HepG2 (cell line): ENCODE measurements around the gene C21orf58. TPM values are rescaled to one million over a fixed set of nuclear protein-coding genes. Genes with fewer than 3 reads are reported as not detected.
A peak's percentile ranks its signal among the peaks of the same experiment; 100 is the strongest.

Source experiments
- ARNT2 ChIP-seq: sonication (generic); formaldehyde crosslinking; IDR thresholded peaks from 2 replicates; pipeline ENCODE4 v1.8.0; 2022; ENCODE audit warnings: mild to moderate bottlenecking, low read depth, missing genetic modification reagents, moderate library complexity
- ASH2L ChIP-seq: fragments of 300-600, 200-600 bp; sonication (generic); IDR thresholded peaks from 2 replicates; pipeline ENCODE4 v1.7.0; 2017; ENCODE audit warnings: low read depth, mild to moderate bottlenecking, moderate library complexity, mixed read lengths, low read length; ENCODE audit not compliant: insufficient read length
- HCFC1 ChIP-seq: fragments of 150-350 bp; IDR thresholded peaks from 2 replicates; pipeline ENCODE4 v1.6.1; 2014; ENCODE audit warnings: low read depth, low read length
- HMGXB3 ChIP-seq: sonication (generic); formaldehyde crosslinking; IDR thresholded peaks from 2 replicates; pipeline ENCODE4 v1.4.0; 2020; ENCODE audit warnings: missing genetic modification reagents, borderline replicate concordance
- KAT2B ChIP-seq: fragments of 150-350 bp; IDR thresholded peaks from 2 replicates; pipeline ENCODE4 v1.6.1; 2014; ENCODE audit warnings: low read depth, low read length, borderline replicate concordance
- KDM4B ChIP-seq: sonication (generic); formaldehyde crosslinking; IDR thresholded peaks from 2 replicates; pipeline ENCODE4 v1.4.0; 2020; ENCODE audit warnings: missing genetic modification reagents
- MTERF4 ChIP-seq: sonication (generic); formaldehyde crosslinking; IDR thresholded peaks from 2 replicates; pipeline ENCODE4 v1.8.0; 2023; ENCODE audit warnings: mild to moderate bottlenecking, missing genetic modification reagents
- NCOA1 ChIP-seq: sonication (generic); formaldehyde crosslinking; IDR thresholded peaks from 2 replicates; pipeline ENCODE4 v1.9.0; 2021; ENCODE audit warnings: missing genetic modification reagents
- POGK ChIP-seq: sonication (generic); formaldehyde crosslinking; conservative IDR thresholded peaks from 2 replicates; pipeline ENCODE4 v1.8.0; 2022; ENCODE audit warnings: mild to moderate bottlenecking, moderate library complexity, missing genetic modification reagents
- PRPF4 ChIP-seq: fragments of 200-400 bp; formaldehyde crosslinking; IDR thresholded peaks from 2 replicates; pipeline ENCODE4 v1.6.1; 2016; ENCODE audit warnings: low read length, low read depth; ENCODE audit not compliant: poor library complexity, severe bottlenecking
- SALL1 ChIP-seq: sonication (generic); formaldehyde crosslinking; IDR thresholded peaks from 2 replicates; pipeline ENCODE4 v1.8.0; 2022; ENCODE audit warnings: mild to moderate bottlenecking, missing genetic modification reagents
- SNAI1 ChIP-seq: sonication (generic); formaldehyde crosslinking; IDR thresholded peaks from 2 replicates; pipeline ENCODE4 v1.5.0; 2020; ENCODE audit warnings: mild to moderate bottlenecking, missing genetic modification reagents, borderline replicate concordance
- SNRNP70 ChIP-seq: fragments of 200-400 bp; formaldehyde crosslinking; IDR thresholded peaks from 2 replicates; pipeline ENCODE4 v1.6.1; 2017; ENCODE audit warnings: mild to moderate bottlenecking, low read depth, low read length, moderate library complexity
- SYNCRIP ChIP-seq: fragments of 200-400 bp; formaldehyde crosslinking; IDR thresholded peaks from 2 replicates; pipeline ENCODE4 v1.6.1; 2018; ENCODE audit warnings: mild to moderate bottlenecking, low read depth, low read length; ENCODE audit not compliant: insufficient read depth
- ZBTB21 ChIP-seq: sonication (generic); formaldehyde crosslinking; IDR thresholded peaks from 2 replicates; pipeline ENCODE4 v1.4.0; 2020; ENCODE audit warnings: missing genetic modification reagents
- ZC3H13 ChIP-seq: sonication (generic); formaldehyde crosslinking; IDR thresholded peaks from 2 replicates; pipeline ENCODE4 v1.8.1; 2023; ENCODE audit warnings: mild to moderate bottlenecking, missing genetic modification reagents, moderate library complexity
- ZNF124 ChIP-seq: sonication (generic); formaldehyde crosslinking; IDR thresholded peaks from 2 replicates; pipeline ENCODE4 v1.4.0; 2020; ENCODE audit warnings: missing genetic modification reagents
- ZNF138 ChIP-seq: sonication (generic); formaldehyde crosslinking; IDR thresholded peaks from 2 replicates; pipeline ENCODE4 v1.5.0; 2020; ENCODE audit warnings: mild to moderate bottlenecking, low read depth, missing genetic modification reagents
- ZNF207 ChIP-seq: fragments of 450-650 bp; IDR thresholded peaks from 2 replicates; pipeline ENCODE4 v1.6.1; 2016; ENCODE audit warnings: antibody characterized with exemption, borderline replicate concordance
- ZNF256 ChIP-seq: sonication (generic); formaldehyde crosslinking; conservative IDR thresholded peaks from 2 replicates; pipeline ENCODE4 v1.4.0; 2020; ENCODE audit warnings: missing genetic modification reagents
- ZNF468 ChIP-seq: sonication (generic); formaldehyde crosslinking; IDR thresholded peaks from 2 replicates; pipeline ENCODE4 v1.8.0; 2022; ENCODE audit warnings: mild to moderate bottlenecking, moderate library complexity, missing genetic modification reagents
- ZNF7 ChIP-seq: IDR thresholded peaks from 2 replicates; pipeline ENCODE4 v1.6.1; 2016; ENCODE audit warnings: missing biosample characterization, missing genetic modification reagents
- ZNF773 ChIP-seq: sonication (generic); formaldehyde crosslinking; IDR thresholded peaks from 2 replicates; pipeline ENCODE4 v1.4.0; 2020; ENCODE audit warnings: missing genetic modification reagents, borderline replicate concordance
- ZNF879 ChIP-seq: sonication (generic); formaldehyde crosslinking; IDR thresholded peaks from 2 replicates; pipeline ENCODE4 v1.8.1; 2023; ENCODE audit warnings: missing genetic modification reagents
- polyA plus RNA-seq, 8 experiments: library from polyadenylated mRNA; depleted of rRNA in 3 of 8; stranded (reverse) in 7 of 8; unstranded in 1 of 8; fragments of >200 nt; fragmentation: Illumina TruSeq in 4 of 8; extraction: Trizol in 4 of 8; gene quantifications; 2 replicates each; pipeline versions ENCODE4 v1.2.1 to v1.2.3, GENCODE V29; 2011 to 2016; ENCODE audit warnings: low read depth in 4 of 8, missing spikeins in 1 of 8, mixed read lengths in 1 of 8; ENCODE audit not compliant: insufficient read depth in 1 of 8
- total RNA-seq, 5 experiments: library from RNA; depleted of rRNA; stranded (reverse); fragments of >200 nt; fragmentation: Illumina TruSeq; extraction: Trizol; gene quantifications; 2 replicates each; pipeline ENCODE4 v1.2.3, GENCODE V29; 2016; ENCODE audit warnings: low read depth in 1 of 5

C21orf58 gene
- total and polyA plus RNA-seq, 2 of the 13 experiments (the other 11 are each of a cell fraction or from before 2014, with no cell fraction given): 3.5 to 6.8 TPM

- no peak for TF ChIP-seq ZNF124 (CRISPR knock-in tag)
- no peak for TF ChIP-seq SNRNP70
- TF ChIP-seq HCFC1: no peak
- TF ChIP-seq KAT2B: no peak
- no peak for TF ChIP-seq ZBTB21 (CRISPR knock-in tag)
- no peak for TF ChIP-seq ZNF138 (CRISPR knock-in tag)
- TF ChIP-seq ZNF879 (CRISPR knock-in tag): 0 out of 2 replicates have a peak, but pooled peaks have one; percentile 49
- TF ChIP-seq MTERF4 (CRISPR knock-in tag): 0 out of 2 replicates have a peak, but pooled peaks have one; percentile 0
- no peak for TF ChIP-seq ZNF468 (CRISPR knock-in tag)
- TF ChIP-seq SYNCRIP: no peak
- TF ChIP-seq HMGXB3: no peak
- TF ChIP-seq ZC3H13 (CRISPR knock-in tag): 0 out of 2 replicates have a peak, but pooled peaks have one; percentile 55
- TF ChIP-seq ZNF7 (CRISPR knock-in tag): no peak
- TF ChIP-seq NCOA1 (CRISPR knock-in tag): peak; percentile 4; the same call in 1 of the 2 replicates
- TF ChIP-seq ARNT2 (CRISPR knock-in tag): no peak
- TF ChIP-seq SNAI1 (CRISPR knock-in tag): no peak
- no peak for TF ChIP-seq PRPF4
- peak; percentile 14 for TF ChIP-seq ASH2L
- no peak for TF ChIP-seq ZNF207
- no peak for TF ChIP-seq ZNF773
- 0 out of 2 replicates have a peak, but pooled peaks have one; percentile 45 for TF ChIP-seq POGK
- TF ChIP-seq KDM4B (CRISPR knock-in tag): no peak
- TF ChIP-seq SALL1: no peak
- no peak for TF ChIP-seq ZNF256 (CRISPR knock-in tag)
These were observed 1.6 kb upstream of the C21orf58 start (continued) for GRCh38 chr21:46325073-46325912.
